ENCODE measurements around the gene TMC7.
A peak's percentile ranks its signal among the peaks of the same experiment; 100 is the strongest.

Gene TMC7

GRCh38 chr16:18966791-18967190, 16.9 kb upstream of the TMC7 start:
- no peak overlapping the region for H2BK120ac ChIP-seq (ENCODE audit: insufficient read depth, low read length, poor library complexity)
- no peak overlapping the region for H3K4me2 ChIP-seq (ENCODE audit: low read length)
- no peak overlapping the region for H2AK5ac ChIP-seq (ENCODE audit: low read length)
- H3K14ac ChIP-seq (ENCODE audit: low read length), result no peak overlapping the region
- no peak overlapping the region for H3K9ac ChIP-seq (ENCODE audit: low read length)
- no peak overlapping the region for H3K23ac ChIP-seq (ENCODE audit: low read length)
- WGBS (ENCODE audit: extremely low coverage, insufficient coverage, insufficient read length), result no CpG with 5 or more reads among the region's 5 CpGs
- H2BK5ac ChIP-seq (ENCODE audit: low read depth, low read length, poor library complexity), result no peak overlapping the region
- no peak overlapping the region for H2AFZ ChIP-seq (ENCODE audit: insufficient read depth, low read length, poor library complexity)
- no peak overlapping the region for H4K91ac ChIP-seq (ENCODE audit: low read depth, low read length)
- H3K4ac ChIP-seq (ENCODE audit: low read depth, low read length), result no peak overlapping the region
- H3K36me3 ChIP-seq (ENCODE audit: control insufficient read depth in 1 of 2, insufficient read depth in 2 of 2, low read length in 2 of 2), result no peaks in the 10 kb centered on the region
- no peaks in the 10 kb centered on the region for H3K9me3 ChIP-seq (ENCODE audit: insufficient read depth, low read depth, low read length)
- H3K4me3 ChIP-seq (ENCODE audit: low read depth, low read length), result no peak overlapping the region
- no peaks in the 10 kb centered on the region for H3K27me3 ChIP-seq (ENCODE audit: insufficient read depth, low read length)
- H3K18ac ChIP-seq (ENCODE audit: low read length), result no peak overlapping the region
- no peak overlapping the region for H4K12ac ChIP-seq (ENCODE audit: low read depth, low read length)
- peak; percentile 77 to 80 for DNase-seq
- H3K27ac ChIP-seq (ENCODE audit: low read depth, low read length), result no peak overlapping the region
- no peaks in the 10 kb centered on the region for H3K79me2 ChIP-seq (ENCODE audit: control insufficient read depth, insufficient read depth, low read length, poor library complexity)
- no peak overlapping the region for H4K8ac ChIP-seq (ENCODE audit: low read depth, low read length)
- no peak overlapping the region for H2BK12ac ChIP-seq (ENCODE audit: low read length)
- H3K4me1 ChIP-seq (ENCODE audit: control insufficient read depth in 1 of 2, insufficient read depth in 2 of 2, low read length in 2 of 2), result no peaks in the 10 kb centered on the region
- no peaks in the 10 kb centered on the region for H3K79me1 ChIP-seq (ENCODE audit: low read length)

GRCh38 chr16:18969050-18969854, 14.5 kb upstream of the TMC7 start:
- no peak overlapping the region for H3K4me3 ChIP-seq (ENCODE audit: low read depth, low read length)
- no peak overlapping the region for H3K4ac ChIP-seq (ENCODE audit: low read depth, low read length)
- H3K14ac ChIP-seq (ENCODE audit: low read length), result no peak overlapping the region
- H2AK5ac ChIP-seq (ENCODE audit: low read length), result no peak overlapping the region
- H3K27me3 ChIP-seq (ENCODE audit: insufficient read depth, low read length), result no peaks in the 10 kb centered on the region
- no peak overlapping the region for H3K9ac ChIP-seq (ENCODE audit: low read length)
- no peak overlapping the region for H4K12ac ChIP-seq (ENCODE audit: low read depth, low read length)
- H3K23ac ChIP-seq (ENCODE audit: low read length), result no peak overlapping the region
- H2BK12ac ChIP-seq (ENCODE audit: low read length), result no peak overlapping the region
- H4K91ac ChIP-seq (ENCODE audit: low read depth, low read length), result no peak overlapping the region
- no peak overlapping the region for H2BK5ac ChIP-seq (ENCODE audit: low read depth, low read length, poor library complexity)
- no peak overlapping the region for H4K8ac ChIP-seq (ENCODE audit: low read depth, low read length)
- no CpG with 5 or more reads among the region's 18 CpGs for WGBS (ENCODE audit: extremely low coverage, insufficient coverage, insufficient read length)
- no peaks in the 10 kb centered on the region for H3K9me3 ChIP-seq (ENCODE audit: insufficient read depth, low read depth, low read length)
- no peak overlapping the region for H3K27ac ChIP-seq (ENCODE audit: low read depth, low read length)
- H3K4me1 ChIP-seq (ENCODE audit: control insufficient read depth in 1 of 2, insufficient read depth in 2 of 2, low read length in 2 of 2), result no peaks in the 10 kb centered on the region
- H3K4me2 ChIP-seq (ENCODE audit: low read length), result no peak overlapping the region
- DNase-seq, result peak; percentile 58 to 88
- H3K18ac ChIP-seq (ENCODE audit: low read length), result no peak overlapping the region
- no peak overlapping the region for H2AFZ ChIP-seq (ENCODE audit: insufficient read depth, low read length, poor library complexity)
- H2BK120ac ChIP-seq (ENCODE audit: insufficient read depth, low read length, poor library complexity), result no peak overlapping the region
- H3K36me3 ChIP-seq (ENCODE audit: control insufficient read depth in 1 of 2, insufficient read depth in 2 of 2, low read length in 2 of 2), result no peaks in the 10 kb centered on the region
- H3K79me1 ChIP-seq (ENCODE audit: low read length), result no peaks in the 10 kb centered on the region
- no peaks in the 10 kb centered on the region for H3K79me2 ChIP-seq (ENCODE audit: control insufficient read depth, insufficient read depth, low read length, poor library complexity)

GRCh38 chr16:18969855-18970240, 13.9 kb upstream of the TMC7 start:
- no peak for DNase-seq
- Histone ChIP-seq H3K14ac (ENCODE audit: low read length) (no peak overlapping the region), H2BK120ac (ENCODE audit: insufficient read depth, low read length, poor library complexity) (no peak overlapping the region), H3K4me3 (ENCODE audit: low read depth, low read length) (no peak overlapping the region), H4K8ac (ENCODE audit: low read depth, low read length) (no peak overlapping the region), H3K79me1 (ENCODE audit: low read length) (no peaks in the 10 kb centered on the region), H4K12ac (ENCODE audit: low read depth, low read length) (no peak overlapping the region), H3K4me2 (ENCODE audit: low read length) (no peak overlapping the region), H2BK12ac (ENCODE audit: low read length) (no peak overlapping the region), H3K18ac (ENCODE audit: low read length) (no peak overlapping the region), H2BK5ac (ENCODE audit: low read depth, low read length, poor library complexity) (no peak overlapping the region), H3K27me3 (ENCODE audit: insufficient read depth, low read length) (no peaks in the 10 kb centered on the region), H3K79me2 (ENCODE audit: control insufficient read depth, insufficient read depth, low read length, poor library complexity) (no peaks in the 10 kb centered on the region), H3K4me1 (ENCODE audit: control insufficient read depth in 1 of 2, insufficient read depth in 2 of 2, low read length in 2 of 2) (no peaks in the 10 kb centered on the region), H3K4ac (ENCODE audit: low read depth, low read length) (no peak overlapping the region), H3K23ac (ENCODE audit: low read length) (no peak overlapping the region), H2AK5ac (ENCODE audit: low read length) (no peak overlapping the region), H3K36me3 (ENCODE audit: control insufficient read depth in 1 of 2, insufficient read depth in 2 of 2, low read length in 2 of 2) (no peaks in the 10 kb centered on the region), H4K91ac (ENCODE audit: low read depth, low read length) (no peak overlapping the region), H3K9me3 (ENCODE audit: insufficient read depth, low read depth, low read length) (no peaks in the 10 kb centered on the region), H3K27ac (ENCODE audit: low read depth, low read length) (no peak overlapping the region), H3K9ac (ENCODE audit: low read length) (no peak overlapping the region), H2AFZ (ENCODE audit: insufficient read depth, low read length, poor library complexity) (no peak overlapping the region)
- WGBS (ENCODE audit: extremely low coverage, insufficient coverage, insufficient read length), result no CpG with 5 or more reads among the region's 4 CpGs

GRCh38 chr16:18975109-18975508, 8.6 kb upstream of the TMC7 start:
- no CpG with 5 or more reads among the region's 3 CpGs for WGBS (ENCODE audit: extremely low coverage, insufficient coverage, insufficient read length)

More at GRCh38 chr16:18975109-18975508, 8.6 kb upstream of the TMC7 start:
- Histone ChIP-seq H3K4ac (ENCODE audit: low read depth, low read length) (no peak overlapping the region), H4K8ac (ENCODE audit: low read depth, low read length) (no peak overlapping the region), H4K12ac (ENCODE audit: low read depth, low read length) (no peak overlapping the region), H2BK120ac (ENCODE audit: insufficient read depth, low read length, poor library complexity) (no peak overlapping the region), H3K27me3 (ENCODE audit: insufficient read depth, low read length) (no peaks in the 10 kb centered on the region), H3K14ac (ENCODE audit: low read length) (no peak overlapping the region), H3K79me2 (ENCODE audit: control insufficient read depth, insufficient read depth, low read length, poor library complexity) (no peaks in the 10 kb centered on the region), H3K36me3 (ENCODE audit: control insufficient read depth in 1 of 2, insufficient read depth in 2 of 2, low read length in 2 of 2) (no peaks in the 10 kb centered on the region), H2BK12ac (ENCODE audit: low read length) (no peak overlapping the region), H3K27ac (ENCODE audit: low read depth, low read length) (no peak overlapping the region), H3K23ac (ENCODE audit: low read length) (no peak overlapping the region), H3K79me1 (ENCODE audit: low read length) (no peaks in the 10 kb centered on the region), H2AFZ (ENCODE audit: insufficient read depth, low read length, poor library complexity) (no peak overlapping the region), H4K91ac (ENCODE audit: low read depth, low read length) (no peak overlapping the region), H2BK5ac (ENCODE audit: low read depth, low read length, poor library complexity) (no peak overlapping the region), H3K4me3 (ENCODE audit: low read depth, low read length) (no peak overlapping the region), H3K9ac (ENCODE audit: low read length) (no peak overlapping the region), H3K4me2 (ENCODE audit: low read length) (no peak overlapping the region), H3K18ac (ENCODE audit: low read length) (no peak overlapping the region), H3K4me1 (ENCODE audit: control insufficient read depth in 1 of 2, insufficient read depth in 2 of 2, low read length in 2 of 2) (no peaks in the 10 kb centered on the region), H3K9me3 (ENCODE audit: insufficient read depth, low read depth, low read length) (no peaks in the 10 kb centered on the region), H2AK5ac (ENCODE audit: low read length) (no peak overlapping the region)
- DNase-seq, result no peak

Measured in trophoblast cell (in vitro differentiated cells and primary cell).